Transverse colon (tissue), 4 donors: ENCODE data around the gene GFRA4.

Experiments
- CTCF ChIP-seq, 5 experiments: fragments of 200-600 bp in 3 of 5; fragments of 450-650 bp in 2 of 5; sonication (generic) in 3 of 5; IDR thresholded peaks; 1 replicate in 2 of 5; 2 replicates in 3 of 5; pipeline ENCODE4 v1.5.1; 2016 to 2017; ENCODE audit warnings: antibody characterized with exemption in 5 of 5, inconsistent platforms in 3 of 5, mild to moderate bottlenecking in 2 of 5, moderate library complexity in 1 of 5
- EP300 ChIP-seq: sonication (generic); formaldehyde crosslinking; IDR thresholded peaks from one replicate; pipeline ENCODE4 v1.6.1; 2017; ENCODE audit warnings: antibody characterized with exemption, low read depth
- POLR2A ChIP-seq: fragments of 450-650 bp; IDR thresholded peaks from one replicate; pipeline ENCODE4 v1.6.1; 2016; ENCODE audit warnings: antibody characterized with exemption, mild to moderate bottlenecking, moderate library complexity
- POLR2AphosphoS5 ChIP-seq, 3 donors: sonication (generic); formaldehyde crosslinking; IDR thresholded peaks; one replicate each; pipeline ENCODE4 v1.6.1; 2016; ENCODE audit warnings: antibody characterized with exemption in 3 of 3

- TF ChIP-seq CTCF (IDR thresholded peaks at IDR 0.05), result no peak
- TF ChIP-seq POLR2A, result no peak
- no peak for TF ChIP-seq EP300
- no peak for TF ChIP-seq POLR2AphosphoS5 (IDR thresholded peaks at IDR 0.05)
These were observed at the start of gene GFRA4 for GRCh38 chr20:3663031-3663701.
